HCT116 (cell line): ENCODE measurements around the gene KRTAP4-4. TPM values are rescaled to one million over a fixed set of nuclear protein-coding genes. Genes with fewer than 3 reads are reported as not detected.
"Not testable (repeated sequence)": the region's sequence is repeated elsewhere in the genome, so short reads cannot be mapped to it uniquely, and the experiment has no call there.

Source experiments
- ATAC-seq: fragments of 200-7000 bp; cut with Tn5 transposase; 2 replicates; pipeline ENCODE4 v1.9.1; 2020; ENCODE audit warnings: mild to moderate bottlenecking, moderate library complexity
- BruUV-seq: library from RNA; stranded (reverse); fragments of 400-500 nt; replicated peaks from 2 replicates; lab custom pipeline; 2021; lab: Mats Ljungman, UMichigan
- CTCF ChIA-PET: fragments of 300-600 bp; sonication (Branson Sonifier 250); formaldehyde crosslinking; loops from one replicate; lab custom pipeline; 2021; ENCODE audit warnings: antibody characterized with exemption; lab: Charles Lee
- POLR2A ChIA-PET: fragments of 300-600, 350-600 bp; sonication (Branson Sonifier 250); formaldehyde crosslinking; loops from one replicate; lab custom pipeline; 2021; ENCODE audit warnings: antibody characterized with exemption; lab: Charles Lee
- RAD21 ChIA-PET, 2 experiments: fragments of 300-600 bp; sonication (Branson Sonifier 250); formaldehyde crosslinking; loops; one replicate each; lab custom pipeline; 2023; ENCODE audit warnings: low total read pairs in 2 of 2; ENCODE audit not compliant: uncharacterized antibody in 2 of 2, unreplicated experiment in 2 of 2, low non-redundant PET in 1 of 2; lab: Charles Lee
- DNase-seq: peaks from one replicate; pipeline ENCODE4 v3.0.0-alpha.2; 2010; ENCODE audit warnings: low read depth, low spot score
- H2AFZ ChIP-seq: fragments of 200-600 bp; shearing (Covaris generic), sonication (generic); 2 replicates; pipeline ENCODE4 v1.6.1; 2017; ENCODE audit warnings: low read depth, mixed run types, mixed read lengths, antibody characterized with exemption, low read length; ENCODE audit not compliant: poor library complexity, severe bottlenecking
- H3K27ac ChIP-seq: 2 replicates; pipeline ENCODE4 v1.5.1; 2012; ENCODE audit warnings: low read depth, low read length
- H3K27me3 ChIP-seq: fragments of 200-600 bp; sonication (generic); 2 replicates; pipeline ENCODE4 v1.6.1; 2016; ENCODE audit warnings: mixed run types, low read length, mixed read lengths; ENCODE audit not compliant: insufficient read depth
- H3K36me3 ChIP-seq, 2 experiments: fragments of 200-500 bp in 1 of 2; fragments of 200-600 bp in 1 of 2; sonication (Bioruptor generic) in 1 of 2; sonication (generic) in 1 of 2; 2 replicates each; pipeline versions ENCODE4 v1.5.1 to v1.6.1; 2014 to 2016; ENCODE audit warnings: low read length in 2 of 2, inconsistent platforms in 1 of 2, mixed read lengths in 1 of 2, mixed run types in 1 of 2; ENCODE audit not compliant: insufficient read depth in 2 of 2, control insufficient read depth in 1 of 2
- H3K4me1 ChIP-seq, 2 experiments: fragments of 200-600 bp in 1 of 2; sonication (generic) in 1 of 2; 2 replicates each; pipeline versions ENCODE4 v1.5.1 to v1.6.1; 2012 to 2017; ENCODE audit warnings: low read length in 2 of 2, inconsistent platforms in 1 of 2, mild to moderate bottlenecking in 1 of 2, mixed read lengths in 1 of 2, mixed run types in 1 of 2, moderate library complexity in 1 of 2; ENCODE audit not compliant: insufficient read depth in 2 of 2, control insufficient read depth in 1 of 2
- H3K4me2 ChIP-seq: fragments of 200-600 bp; sonication (generic); 2 replicates; pipeline ENCODE4 v1.6.1; 2017; ENCODE audit warnings: mixed run types, low read length, mixed read lengths
- H3K4me3 ChIP-seq, 2 experiments: fragments of 200-600 bp in 1 of 2; sonication (generic) in 1 of 2; replicated peaks in 1 of 2; 2 replicates each; pipeline ENCODE4 v1.5.1; 2011 to 2016; ENCODE audit warnings: low read length in 2 of 2, control low read depth in 1 of 2, low read depth in 1 of 2, mild to moderate bottlenecking in 1 of 2, mixed read lengths in 1 of 2, mixed run types in 1 of 2
- H3K79me2 ChIP-seq: fragments of 200-600 bp; sonication (generic); 2 replicates; pipeline ENCODE4 v1.6.1; 2017; ENCODE audit warnings: mild to moderate bottlenecking, mixed run types, low read length, moderate library complexity, mixed read lengths; ENCODE audit not compliant: insufficient read depth
- H3K9ac ChIP-seq: fragments of 200-600 bp; sonication (generic); 2 replicates; pipeline ENCODE4 v1.6.1; 2016; ENCODE audit warnings: low read length, mixed read lengths
- H3K9me2 ChIP-seq: fragments of 200-600 bp; sonication (generic), shearing (Covaris generic); 2 replicates; pipeline ENCODE4 v1.6.1; 2017; ENCODE audit warnings: mixed run types, mild to moderate bottlenecking, moderate library complexity; ENCODE audit not compliant: insufficient read depth
- H3K9me3 ChIP-seq, 2 experiments: fragments of 200-500 bp in 1 of 2; fragments of 200-600 bp in 1 of 2; sonication (Bioruptor generic) in 1 of 2; sonication (generic) in 1 of 2; 2 replicates each; pipeline ENCODE4 v1.6.1; 2014 to 2017; ENCODE audit warnings: low read length in 2 of 2, mixed read lengths in 2 of 2, inconsistent platforms in 1 of 2, low read depth in 1 of 2, mild to moderate bottlenecking in 1 of 2, mixed run types in 1 of 2, moderate library complexity in 1 of 2; ENCODE audit not compliant: control insufficient read depth in 1 of 2, insufficient read depth in 1 of 2
- H4K20me1 ChIP-seq: fragments of 200-600 bp; sonication (generic), shearing (Covaris generic); 2 replicates; pipeline ENCODE4 v1.6.1; 2017; ENCODE audit warnings: mixed run types, mild to moderate bottlenecking, moderate library complexity; ENCODE audit not compliant: insufficient read depth
- ATF3 ChIP-seq: IDR thresholded peaks from 2 replicates; pipeline ENCODE4 v1.6.1; 2012
- CEBPB ChIP-seq: IDR thresholded peaks from 2 replicates; pipeline ENCODE4 v1.6.1; 2012; ENCODE audit warnings: low read depth
- CTCF ChIP-seq, 3 experiments: fragments of 200-600 bp in 1 of 3; sonication (generic) in 1 of 3; IDR thresholded peaks in 2 of 3; conservative IDR thresholded peaks in 1 of 3; 2 replicates each; pipeline ENCODE4 v1.5.1; 2012 to 2017; ENCODE audit warnings: low read depth in 2 of 3, low read length in 2 of 3, antibody characterized with exemption in 1 of 3, borderline replicate concordance in 1 of 3, control low read depth in 1 of 3, mild to moderate bottlenecking in 1 of 3, mixed read lengths in 1 of 3, mixed run types in 1 of 3, moderate library complexity in 1 of 3; ENCODE audit not compliant: insufficient read depth in 1 of 3
- EZH2 ChIP-seq: fragments of 200-600 bp; sonication (generic); IDR thresholded peaks from 2 replicates; pipeline ENCODE4 v1.6.1; 2017; ENCODE audit warnings: antibody characterized with exemption, mixed run types
- EZH2phosphoT487 ChIP-seq: fragments of 200-600 bp; IDR thresholded peaks from 2 replicates; pipeline ENCODE4 v1.6.1; 2018; ENCODE audit warnings: antibody characterized with exemption, borderline replicate concordance
- FOSL1 ChIP-seq: IDR thresholded peaks from 2 replicates; pipeline ENCODE4 v1.6.1; 2012; ENCODE audit warnings: low read depth
- JUND ChIP-seq: IDR thresholded peaks from 2 replicates; pipeline ENCODE4 v1.6.1; 2012
- POLR2A ChIP-seq: IDR thresholded peaks from 2 replicates; pipeline ENCODE4 v1.7.0; 2011; ENCODE audit warnings: borderline replicate concordance; ENCODE audit not compliant: insufficient read depth, insufficient read length; ENCODE audit errors: extremely low read depth
- POLR2AphosphoS5 ChIP-seq: IDR thresholded peaks from 2 replicates; pipeline ENCODE4 v1.6.1; 2011; ENCODE audit warnings: mild to moderate bottlenecking, low read depth, low read length, moderate library complexity
- RAD21 ChIP-seq: IDR thresholded peaks from 2 replicates; pipeline ENCODE4 v1.6.1; 2012; ENCODE audit warnings: low read depth, mild to moderate bottlenecking
- REST ChIP-seq: IDR thresholded peaks from 2 replicates; pipeline ENCODE4 v1.6.1; 2012; ENCODE audit warnings: low read depth
- SP1 ChIP-seq: IDR thresholded peaks from 2 replicates; pipeline ENCODE4 v1.6.1; 2012; ENCODE audit warnings: low read depth
- SRF ChIP-seq: IDR thresholded peaks from 2 replicates; pipeline ENCODE4 v1.6.1; 2012; ENCODE audit warnings: low read depth
- TCF7L2 ChIP-seq: IDR thresholded peaks from 2 replicates; pipeline ENCODE4 v1.7.0; 2011; ENCODE audit warnings: borderline replicate concordance, inconsistent platforms; ENCODE audit not compliant: insufficient read depth, insufficient read length; ENCODE audit errors: extremely low read depth
- ZFX ChIP-seq: fragments of 450-650 bp; IDR thresholded peaks from 2 replicates; pipeline ENCODE4 v1.6.1; 2017
- intact Hi-C: fragments of 100-400 bp; cut with micrococcal nuclease; formaldehyde crosslinking; loops from 2 replicates; pipeline ENCODE4 v1.10.0; 2022
- total RNA-seq: library from RNA; stranded (reverse); gene quantifications from one replicate; pipeline ENCODE4 v1.2.1, GENCODE V29; 2021; ENCODE audit not compliant: unreplicated experiment
- TF ChIP-seq, protein P1 (sequence below): IDR thresholded peaks from 2 replicates; pipeline ENCODE4 v1.6.1; 2012

KRTAP4-4 gene
- total RNA-seq, 1 experiment from 2014 or later: not detected

DNA sequence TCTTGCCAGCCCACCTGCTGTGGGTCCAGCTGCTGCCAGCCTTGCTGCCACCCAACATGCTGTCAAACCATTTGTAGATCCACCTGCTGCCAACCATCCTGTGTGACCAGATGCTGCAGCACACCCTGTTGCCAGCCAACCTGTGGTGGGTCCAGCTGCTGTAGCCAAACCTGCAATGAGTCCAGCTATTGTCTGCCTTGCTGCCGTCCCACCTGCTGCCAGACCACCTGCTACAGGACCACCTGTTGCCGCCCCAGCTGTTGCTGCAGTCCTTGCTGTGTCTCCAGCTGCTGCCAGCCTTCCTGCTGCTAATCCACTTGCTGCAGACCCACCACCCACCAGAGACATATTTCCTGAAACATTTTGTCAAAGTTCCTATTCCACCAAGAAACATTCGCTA, 29.8 kb upstream of the KRTAP4-4 start:
- Histone ChIP-seq H3K27ac (no peak overlapping the region), H4K20me1 (no peaks in the 10 kb centered on the region), H3K79me2 (no peaks in the 10 kb centered on the region), H3K4me1 (peaks cover 0 to 6% of the 10 kb centered on the region in 2 experiments; a peak in 1 of 4 replicates)
- CTCF ChIA-PET: no interaction called here
- POLR2A ChIA-PET: no interaction called here
- ATAC-seq: no peak
- intact Hi-C loops: no loop called here
- RAD21 ChIA-PET: no interaction called here
- TF ChIP-seq JUND: no peak
- TF ChIP-seq TCF7L2: no peak
- TF ChIP-seq SRF: no peak
- TF ChIP-seq RAD21: no peak
- no peak for TF ChIP-seq FOSL1
- TF ChIP-seq REST: no peak
- no peak for TF ChIP-seq CEBPB
- TF ChIP-seq ZFX: no peak
- TF ChIP-seq ATF3: no peak
- TF ChIP-seq EZH2: no peak
- no peak for TF ChIP-seq POLR2A
- no peak for TF ChIP-seq EZH2phosphoT487
- TF ChIP-seq POLR2AphosphoS5: no peak
- TF ChIP-seq, protein P1, sequence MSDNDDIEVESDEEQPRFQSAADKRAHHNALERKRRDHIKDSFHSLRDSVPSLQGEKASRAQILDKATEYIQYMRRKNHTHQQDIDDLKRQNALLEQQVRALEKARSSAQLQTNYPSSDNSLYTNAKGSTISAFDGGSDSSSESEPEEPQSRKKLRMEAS: no peak
- no peak for TF ChIP-seq SP1
- no peak for TF ChIP-seq CTCF (IDR thresholded peaks at IDR 0.05 in 2 of 3, conservative IDR thresholded peaks at IDR 0.05 in 1 of 3; ENCODE audit: borderline replicate concordance in 1 of 3, insufficient read depth in 1 of 3, low read depth in 2 of 3, low read length in 2 of 3)
- TF ChIP-seq, all 23 proteins: peak for 0
- Histone ChIP-seq H3K9me2 (no peaks in the 10 kb centered on the region), H3K9ac (no peak overlapping the region), H2AFZ (no peak overlapping the region), H3K9me3 (no peaks in the 10 kb centered on the region), H3K27me3 (no peaks in the 10 kb centered on the region), H3K36me3 (no peaks in the 10 kb centered on the region), H3K4me2 (no peak overlapping the region), H3K4me3 (no peak overlapping the region)
- no peak for DNase-seq
- BruUV-seq: no TSS peak

DNA sequence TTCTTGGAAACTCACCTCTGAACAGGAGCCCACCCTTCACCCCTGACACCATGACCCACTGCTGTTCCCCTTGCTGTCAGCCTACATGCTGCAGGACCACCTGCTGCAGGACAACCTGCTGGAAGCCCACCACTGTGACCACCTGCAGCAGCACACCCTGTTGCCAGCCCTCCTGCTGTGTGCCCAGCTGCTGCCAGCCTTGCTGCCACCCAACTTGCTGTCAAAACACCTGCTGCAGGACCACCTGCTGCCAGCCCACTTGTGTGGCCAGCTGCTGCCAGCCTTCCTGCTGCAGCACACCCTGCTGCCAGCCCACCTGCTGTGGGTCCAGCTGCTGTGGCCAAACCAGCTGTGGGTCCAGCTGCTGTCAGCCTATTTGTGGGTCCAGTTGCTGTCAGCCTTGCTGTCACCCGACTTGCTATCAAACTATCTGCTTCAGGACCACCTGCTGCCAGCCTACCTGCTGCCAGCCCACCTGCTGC, 29.3 kb upstream of the KRTAP4-4 start, which contains the start of gene KRTAP9-1:
Gene KRTAP9-1, plus strand, starts transcription at position 51 of the 482 bp plus-strand sequence. Its CDS starts 0 bp downstream, at position 51.
- H3K27me3 ChIP-seq, H3K9ac ChIP-seq, H3K27ac ChIP-seq, DNase-seq, H3K79me2 ChIP-seq, H3K36me3 ChIP-seq, H3K9me2 ChIP-seq, ATAC-seq, H4K20me1 ChIP-seq, RAD21 ChIA-PET, H2AFZ ChIP-seq, H3K4me2 ChIP-seq, BruUV-seq, CTCF ChIA-PET, intact Hi-C loops, H3K9me3 ChIP-seq, POLR2A ChIA-PET, H3K4me3 ChIP-seq: not testable (repeated sequence)
- peaks cover 0 to 10% of the 10 kb centered on the region in 2 experiments; a peak in 1 of 4 replicates for H3K4me1 ChIP-seq
